Ovary (tissue), 9 donors: ENCODE data around the gene HOMER1. TPM values are rescaled to one million over a fixed set of nuclear protein-coding genes. Genes with fewer than 3 reads are reported as not detected.

Experiments
- DNase-seq, 5 donors: peaks; one replicate each; pipeline ENCODE4 v3.0.0-alpha.2; 2019 to 2020
- H3K27ac ChIP-seq, 2 donors: fragments of 200-600 bp; one replicate each; pipeline versions ENCODE4 v1.5.1 to v1.8.0; 2019 to 2022
- H3K27me3 ChIP-seq: fragments of 200-600 bp; one replicate; pipeline ENCODE4 v1.8.0; 2022
- H3K36me3 ChIP-seq: fragments of 200-600 bp; sonication (generic); one replicate; pipeline ENCODE4 v1.5.1; 2019
- H3K4me1 ChIP-seq: one replicate; pipeline ENCODE4 v1.8.1; 2013; ENCODE audit warnings: mild to moderate bottlenecking, moderate library complexity; ENCODE audit not compliant: insufficient read depth
- H3K4me3 ChIP-seq: fragments of 200-600 bp; sonication (generic); one replicate; pipeline ENCODE4 v1.5.1; 2017
- H3K9me3 ChIP-seq, 2 donors: fragments of 200-600 bp in 1 of 2; sonication (generic) in 1 of 2; one replicate each; pipeline versions ENCODE4 v1.5.1 to v1.8.1; 2013 to 2019; ENCODE audit warnings: mild to moderate bottlenecking in 1 of 2, moderate library complexity in 1 of 2
- EP300 ChIP-seq: sonication (generic); formaldehyde crosslinking; IDR thresholded peaks from one replicate; pipeline ENCODE4 v1.6.1; 2017; ENCODE audit warnings: antibody characterized with exemption
- POLR2A ChIP-seq: fragments of 450-650 bp; IDR thresholded peaks from one replicate; pipeline ENCODE4 v1.6.1; 2017; ENCODE audit warnings: antibody characterized with exemption, mild to moderate bottlenecking, moderate library complexity
- WGBS, 3 donors: extraction: QIAGEN DNeasy Blood & Tissue Kit in 1 of 3; methylation state at CpG; one replicate each; pipeline versions ENCODE4 v1.1.5 to v1.1.7; 2013 to 2017; 5-methylcytosine and 5-hydroxymethylcytosine counted together
- intact Hi-C, 4 donors: fragments of 100-400 bp; cut with DNase I; formaldehyde crosslinking; loops; one replicate each; pipeline versions ENCODE4 v1.11.0 to v1.15.1; 2022 to 2023
- polyA plus RNA-seq, 2 donors: library from polyadenylated mRNA; stranded (reverse); fragments of 200-250 nt in 1 of 2; fragments of 350-450 nt in 1 of 2; fragmentation: Illumina TruSeq in 1 of 2; extraction: RNeasy Lipid Tissue Mini Kit (QIAGEN cat#74804) in 1 of 2; gene quantifications; one replicate each; pipeline ENCODE4 v1.2.3, GENCODE V29; 2013 to 2014
- total RNA-seq, 7 donors: library from RNA; depleted of rRNA in 2 of 7; stranded (reverse); fragments of >200 nt in 2 of 7; fragmentation: NEBNext Ultra II Directional in 3 of 7; extraction: Animal tissue kit (Norgen Biotek cat#: 25700) in 3 of 7; gene quantifications; one replicate each; pipeline versions ENCODE4 v1.1.0 to v1.2.4, GENCODE V29; 2016 to 2023
- TF ChIP-seq, protein P1 (sequence below), 3 donors: fragments of 450-650 bp in 2 of 3; fragments of 200-600 bp in 1 of 3; IDR thresholded peaks; one replicate each; pipeline versions ENCODE4 v1.5.1 to v1.8.0; 2016 to 2022; ENCODE audit warnings: antibody characterized with exemption in 3 of 3, mild to moderate bottlenecking in 1 of 3
- donor health status: DM: no; HTN: no; CAD: no; lungs with moderate emphysema.
- donor health status: DM: no; HTN: no; CAD: no.
- donor health status: Bipolar disorder and iron deficiency.
- donor health status: DM: yes; HTN: yes; CAD: no.
- donor health status: DM: no; HTN: no; CAD: no.
- donor health status: DM: yes; HTN: yes; CAD: no.

Gene HOMER1
- total and polyA plus RNA-seq, 9 donors, result 1.8 to 37.8 (median 10.9) TPM

DNA sequence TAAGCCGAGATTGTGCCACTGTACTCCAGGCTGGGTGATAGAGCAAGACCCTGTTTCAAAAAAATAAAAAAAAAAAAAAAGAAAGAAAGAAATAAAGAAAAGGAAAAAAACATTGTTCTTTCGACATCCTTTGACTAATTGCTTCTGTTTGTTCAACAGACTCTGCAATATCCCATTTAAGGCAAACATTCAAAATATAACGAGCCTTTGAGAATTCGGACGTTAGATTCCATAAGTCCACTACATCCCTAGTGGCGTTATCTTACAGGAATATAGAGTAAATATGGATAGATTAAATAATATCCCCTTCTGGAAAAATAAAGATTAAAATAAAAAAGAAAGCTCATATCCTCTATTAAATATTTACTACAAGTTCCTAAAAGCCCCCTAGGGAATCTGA is 27.0 kb upstream of the HOMER1 start:
- WGBS, 3 donors, result 66 to 71% (median 68%) methylated on average over 6 of the region's 6 CpGs
- Histone ChIP-seq H3K27ac (no peak overlapping the region), H3K9me3 (no peaks in the 10 kb centered on the region), H3K36me3 (no peaks in the 10 kb centered on the region), H3K4me3 (no peak overlapping the region), H3K4me1 (no peaks in the 10 kb centered on the region), H3K27me3 (no peaks in the 10 kb centered on the region)
- intact Hi-C loops, result no loop called here
- TF ChIP-seq POLR2A, result no peak
- TF ChIP-seq, protein P1, sequence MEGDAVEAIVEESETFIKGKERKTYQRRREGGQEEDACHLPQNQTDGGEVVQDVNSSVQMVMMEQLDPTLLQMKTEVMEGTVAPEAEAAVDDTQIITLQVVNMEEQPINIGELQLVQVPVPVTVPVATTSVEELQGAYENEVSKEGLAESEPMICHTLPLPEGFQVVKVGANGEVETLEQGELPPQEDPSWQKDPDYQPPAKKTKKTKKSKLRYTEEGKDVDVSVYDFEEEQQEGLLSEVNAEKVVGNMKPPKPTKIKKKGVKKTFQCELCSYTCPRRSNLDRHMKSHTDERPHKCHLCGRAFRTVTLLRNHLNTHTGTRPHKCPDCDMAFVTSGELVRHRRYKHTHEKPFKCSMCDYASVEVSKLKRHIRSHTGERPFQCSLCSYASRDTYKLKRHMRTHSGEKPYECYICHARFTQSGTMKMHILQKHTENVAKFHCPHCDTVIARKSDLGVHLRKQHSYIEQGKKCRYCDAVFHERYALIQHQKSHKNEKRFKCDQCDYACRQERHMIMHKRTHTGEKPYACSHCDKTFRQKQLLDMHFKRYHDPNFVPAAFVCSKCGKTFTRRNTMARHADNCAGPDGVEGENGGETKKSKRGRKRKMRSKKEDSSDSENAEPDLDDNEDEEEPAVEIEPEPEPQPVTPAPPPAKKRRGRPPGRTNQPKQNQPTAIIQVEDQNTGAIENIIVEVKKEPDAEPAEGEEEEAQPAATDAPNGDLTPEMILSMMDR (IDR thresholded peaks at IDR 0.05), result no peak
- no peak for TF ChIP-seq EP300
- no peak for DNase-seq

- no peak for DNase-seq
- no peak overlapping the region for H3K4me3 ChIP-seq
- TF ChIP-seq POLR2A, result no peak
- TF ChIP-seq, protein P1 (IDR thresholded peaks at IDR 0.05), result no peak
- TF ChIP-seq EP300, result no peak
- no peaks in the 10 kb centered on the region for H3K9me3 ChIP-seq
- no peaks in the 10 kb centered on the region for H3K27me3 ChIP-seq
- 88 to 97% (median 92%) methylated on average over 3 of the region's 3 CpGs for WGBS, 3 donors
- intact Hi-C loops, result no loop called here
- H3K27ac ChIP-seq, result no peak overlapping the region
- H3K4me1 ChIP-seq, result no peaks in the 10 kb centered on the region
- no peaks in the 10 kb centered on the region for H3K36me3 ChIP-seq
Measured at GRCh38 chr5:79536193-79536906, 22.4 kb upstream of the HOMER1 start.

DNA sequence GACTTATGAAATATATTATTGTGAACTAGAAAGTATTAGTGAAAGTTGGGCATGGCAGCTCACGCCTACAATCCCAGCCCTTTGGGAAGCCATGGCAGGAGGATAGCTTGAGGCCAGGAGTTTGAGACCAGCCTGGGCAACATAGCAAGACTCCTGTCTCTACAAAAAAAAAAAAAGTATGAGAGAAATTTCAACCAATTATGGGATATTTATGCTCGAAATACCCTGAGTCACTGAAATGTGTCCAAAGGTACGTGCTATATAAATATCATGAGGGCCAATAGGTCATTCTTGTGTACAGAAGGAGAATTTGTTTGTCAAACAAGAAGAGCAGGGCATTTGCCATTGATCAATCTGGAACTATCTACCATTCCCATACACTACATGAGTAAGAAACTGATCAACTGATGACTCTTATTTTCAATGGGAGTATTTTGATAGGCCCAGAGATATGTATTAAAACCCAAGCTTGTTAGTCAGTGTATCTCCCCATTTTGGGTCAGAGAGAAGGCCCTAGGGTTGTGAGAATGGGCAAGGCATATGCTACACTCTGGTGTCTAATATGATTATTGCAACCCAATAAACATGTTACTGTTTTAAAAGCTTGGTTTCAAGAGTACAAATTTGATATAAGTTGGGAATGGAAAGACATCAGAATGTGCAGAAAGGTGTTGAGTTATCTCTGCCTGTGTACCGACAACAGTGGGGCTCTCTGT is 21.7 kb upstream of the HOMER1 start:
- Histone ChIP-seq H3K36me3 (no peaks in the 10 kb centered on the region), H3K9me3 (no peaks in the 10 kb centered on the region), H3K27me3 (no peaks in the 10 kb centered on the region), H3K4me3 (no peak overlapping the region), H3K27ac (no peak overlapping the region), H3K4me1 (no peaks in the 10 kb centered on the region)
- DNase-seq, result no peak
- TF ChIP-seq POLR2A (no peak), EP300 (no peak)
- TF ChIP-seq, protein P1 (IDR thresholded peaks at IDR 0.05), result no peak
- 82 to 95% (median 92%) methylated on average over 4 of the region's 4 CpGs for WGBS, 3 donors
- intact Hi-C loops, result no loop called here

DNA sequence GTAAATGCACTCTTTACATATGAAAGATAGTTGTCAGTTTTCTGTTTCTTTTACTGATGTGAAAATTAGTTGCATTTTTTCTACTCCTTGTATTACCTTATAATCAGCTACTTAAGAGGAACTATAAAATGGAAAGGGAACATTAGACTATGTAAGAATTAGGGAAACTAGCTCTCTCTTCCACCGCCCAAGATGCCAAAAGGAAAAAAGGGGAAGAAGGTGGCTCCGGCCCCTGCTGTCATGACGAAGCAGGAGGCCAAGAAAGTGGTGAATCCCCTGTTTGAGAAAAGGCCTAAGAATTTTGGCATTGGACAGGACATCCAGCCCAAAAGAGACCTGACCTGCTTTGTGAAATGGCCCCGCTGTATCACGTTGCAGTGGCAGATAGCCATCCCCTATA is 15.2 kb upstream of the HOMER1 start:
- no peaks in the 10 kb centered on the region for H3K9me3 ChIP-seq
- H3K4me3 ChIP-seq, result no peak overlapping the region
- intact Hi-C loops, result no loop called here
- WGBS, 3 donors, result 84 to 88% (median 86%) methylated on average over 5 of the region's 5 CpGs
- no peaks in the 10 kb centered on the region for H3K4me1 ChIP-seq
- TF ChIP-seq POLR2A, result no peak
- H3K36me3 ChIP-seq, result no peaks in the 10 kb centered on the region
- no peaks in the 10 kb centered on the region for H3K27me3 ChIP-seq
- DNase-seq, result no peak
- H3K27ac ChIP-seq, result no peak overlapping the region

DNA sequence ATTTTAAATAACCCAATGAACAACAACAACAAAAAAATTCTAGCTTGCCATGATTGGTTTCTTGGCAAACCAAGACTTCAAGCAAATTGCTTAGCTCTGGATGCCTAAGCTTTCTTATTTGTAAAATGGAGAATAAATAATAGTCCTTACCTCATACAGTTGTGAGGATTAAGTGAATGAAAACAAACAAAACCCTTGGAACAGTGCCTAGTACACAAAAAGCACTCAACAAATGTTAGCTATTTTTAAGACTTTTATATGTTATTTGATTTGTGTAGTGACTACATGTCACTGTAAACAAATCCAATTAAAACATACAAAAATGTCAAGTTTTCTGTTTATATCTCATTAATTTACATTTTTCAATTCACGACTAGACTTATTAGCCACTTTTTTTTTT is 13.5 kb upstream of the HOMER1 start:
- Histone ChIP-seq H3K36me3 (no peaks in the 10 kb centered on the region), H3K27me3 (no peaks in the 10 kb centered on the region), H3K4me3 (no peak overlapping the region), H3K4me1 (no peaks in the 10 kb centered on the region), H3K9me3 (no peaks in the 10 kb centered on the region), H3K27ac (no peak overlapping the region)
- TF ChIP-seq, protein P1 (IDR thresholded peaks at IDR 0.05), result no peak
- TF ChIP-seq POLR2A (no peak), EP300 (no peak)
- no peak for DNase-seq
- intact Hi-C loops, result no loop called here
- 12 to 27% (median 13%) methylated on average over 1 of the region's 1 CpG for WGBS, 3 donors
